ENCODE data around the gene FBXL16.

Gene FBXL16

GRCh38 chr16:726438-727290 lies 21.1 kb upstream of the FBXL16 start, which contains the start of the genes CCDC78 and HAGHL:
Gene CCDC78 (minus strand): TSS chr16:726443. CDS start chr16:726367, 76 bp downstream.
Gene HAGHL (plus strand): TSS chr16:727106. CDS start chr16:727510, 404 bp downstream.
- no peak for DNase-seq (ENCODE audit: low spot score)
- Histone ChIP-seq H3K9ac (ENCODE audit: low read depth, low read length, poor library complexity) (peak within 1 kb of the TSS; percentile 95), H2AFZ (ENCODE audit: low read length) (peak within 1 kb of the TSS; percentile 82), H3K4me1 (ENCODE audit: control insufficient read depth in 2 of 2, insufficient read depth in 1 of 2, low read depth in 1 of 2, low read length in 2 of 2) (peaks cover 12% of the 10 kb centered on the region in 2 donors), H2BK5ac (ENCODE audit: low read length) (peak within 1 kb of the TSS; percentile 82), H2BK12ac (ENCODE audit: low read length) (peak within 1 kb of the TSS; percentile 95), H3K23ac (ENCODE audit: low read depth, low read length, poor library complexity) (peak within 1 kb of the TSS; percentile 99), H3K4ac (ENCODE audit: low read length) (peak within 1 kb of the TSS; percentile 76), H3K9me3 (replicated peaks in 1 of 2; ENCODE audit: control insufficient read depth in 2 of 2, insufficient read depth in 1 of 2, low read depth in 1 of 2, low read length in 2 of 2) (no peaks in the 10 kb centered on the region), H2BK15ac (ENCODE audit: low read length) (peak within 1 kb of the TSS; percentile 94), H3K79me1 (ENCODE audit: low read depth, low read length) (peaks cover 8% of the 10 kb centered on the region), H3K27me3 (ENCODE audit: control insufficient read depth in 3 of 3, insufficient read depth in 3 of 3, low read depth in 1 of 3, low read length in 3 of 3) (peaks cover 0 to 16% (median 0%) of the 10 kb centered on the region in 3 experiments), H2AK5ac (ENCODE audit: low read depth, low read length) (peak within 1 kb of the TSS; percentile 99), H2BK120ac (ENCODE audit: low read depth, low read length) (peak within 1 kb of the TSS; percentile 83), H4K8ac (ENCODE audit: low read depth, low read length) (peak within 1 kb of the TSS; percentile 72), H3K27ac (replicated peaks; ENCODE audit: low read length) (peak within 1 kb of the TSS; percentile 16), H4K91ac (ENCODE audit: low read depth, low read length, poor library complexity) (peak within 1 kb of the TSS; percentile 53), H3K4me3 (ENCODE audit: low read length in 2 of 2) (peak within 1 kb of the TSS; percentile 45 to 81), H3K36me3 (replicated peaks in 1 of 2; ENCODE audit: control insufficient read depth in 2 of 2, insufficient read depth in 2 of 2, low read length in 2 of 2) (peaks cover 7 to 9% of the 10 kb centered on the region in 2 donors), H3K4me2 (ENCODE audit: insufficient read depth, low read length, poor library complexity, severe bottlenecking) (peak within 1 kb of the TSS; percentile 97), H3K18ac (ENCODE audit: low read length) (peak within 1 kb of the TSS; percentile 97), H3K14ac (ENCODE audit: low read length) (peak within 1 kb of the TSS; percentile 99)
- WGBS, 2 donors (ENCODE audit: extremely low coverage in 2 of 2, insufficient read length in 2 of 2, insufficient replicate concordance in 1 of 2) = no CpG with 5 or more reads among the region's 88 CpGs

- no peak overlapping the region for H2BK5ac ChIP-seq (ENCODE audit: low read length)
- H2BK15ac ChIP-seq (ENCODE audit: low read length) = peak overlapping the region; percentile 1
- H3K9me3 ChIP-seq (replicated peaks in 1 of 2; ENCODE audit: control insufficient read depth in 2 of 2, insufficient read depth in 1 of 2, low read depth in 1 of 2, low read length in 2 of 2) = no peaks in the 10 kb centered on the region
- H3K9ac ChIP-seq (ENCODE audit: low read depth, low read length, poor library complexity) = peak overlapping the region; percentile 79
- no CpG with 5 or more reads among the region's 9 CpGs for WGBS, 2 donors (ENCODE audit: extremely low coverage in 2 of 2, insufficient read length in 2 of 2, insufficient replicate concordance in 1 of 2)
- H3K4me1 ChIP-seq (ENCODE audit: control insufficient read depth in 2 of 2, insufficient read depth in 1 of 2, low read depth in 1 of 2, low read length in 2 of 2) = peaks cover 14 to 15% of the 10 kb centered on the region in 2 donors
- peak overlapping the region; percentile 57 for H3K4ac ChIP-seq (ENCODE audit: low read length)
- H4K91ac ChIP-seq (ENCODE audit: low read depth, low read length, poor library complexity) = no peak overlapping the region
- peak overlapping the region; percentile 97 for H3K18ac ChIP-seq (ENCODE audit: low read length)
- peak overlapping the region; percentile 25 for H3K23ac ChIP-seq (ENCODE audit: low read depth, low read length, poor library complexity)
- no peak overlapping the region for H3K4me3 ChIP-seq (ENCODE audit: low read length in 2 of 2)
- H2AK5ac ChIP-seq (ENCODE audit: low read depth, low read length) = peak overlapping the region; percentile 88
- peaks cover 4 to 7% of the 10 kb centered on the region in 2 donors for H3K36me3 ChIP-seq (replicated peaks in 1 of 2; ENCODE audit: control insufficient read depth in 2 of 2, insufficient read depth in 2 of 2, low read length in 2 of 2)
- peaks cover 0 to 16% (median 0%) of the 10 kb centered on the region in 3 experiments for H3K27me3 ChIP-seq (ENCODE audit: control insufficient read depth in 3 of 3, insufficient read depth in 3 of 3, low read depth in 1 of 3, low read length in 3 of 3)
- no peak for DNase-seq (ENCODE audit: low spot score)
- peak overlapping the region; percentile 58 for H3K14ac ChIP-seq (ENCODE audit: low read length)
- peaks cover 5% of the 10 kb centered on the region for H3K79me1 ChIP-seq (ENCODE audit: low read depth, low read length)
- no peak overlapping the region for H2BK12ac ChIP-seq (ENCODE audit: low read length)
- H2AFZ ChIP-seq (ENCODE audit: low read length) = no peak overlapping the region
- peak overlapping the region; percentile 16 for H3K27ac ChIP-seq (replicated peaks; ENCODE audit: low read length)
- no peak overlapping the region for H3K4me2 ChIP-seq (ENCODE audit: insufficient read depth, low read length, poor library complexity, severe bottlenecking)
- peak overlapping the region; percentile 83 for H2BK120ac ChIP-seq (ENCODE audit: low read depth, low read length)
- H4K8ac ChIP-seq (ENCODE audit: low read depth, low read length) = no peak overlapping the region
Observed at GRCh38 chr16:726188-726437, 20.5 kb upstream of the FBXL16 start.

GRCh38 chr16:725463-726187 lies 20.0 kb upstream of the FBXL16 start:
- peak overlapping the region; percentile 25 for H3K23ac ChIP-seq (ENCODE audit: low read depth, low read length, poor library complexity)
- no peak overlapping the region for H2BK120ac ChIP-seq (ENCODE audit: low read depth, low read length)
- peak overlapping the region; percentile 53 for H4K91ac ChIP-seq (ENCODE audit: low read depth, low read length, poor library complexity)
- H3K9ac ChIP-seq (ENCODE audit: low read depth, low read length, poor library complexity) = no peak overlapping the region
- peak overlapping the region; percentile 4 for H3K18ac ChIP-seq (ENCODE audit: low read length)
- peaks cover 0 to 16% (median 0%) of the 10 kb centered on the region in 3 experiments for H3K27me3 ChIP-seq (ENCODE audit: control insufficient read depth in 3 of 3, insufficient read depth in 3 of 3, low read depth in 1 of 3, low read length in 3 of 3)
- H2BK15ac ChIP-seq (ENCODE audit: low read length) = peak overlapping the region; percentile 1
- peak overlapping the region; percentile 0 for H2AK5ac ChIP-seq (ENCODE audit: low read depth, low read length)
- peaks cover 2 to 7% of the 10 kb centered on the region in 2 donors for H3K36me3 ChIP-seq (replicated peaks in 1 of 2; ENCODE audit: control insufficient read depth in 2 of 2, insufficient read depth in 2 of 2, low read length in 2 of 2)
- H3K79me1 ChIP-seq (ENCODE audit: low read depth, low read length) = peaks cover 8% of the 10 kb centered on the region
- peak overlapping the region; percentile 23 for H4K8ac ChIP-seq (ENCODE audit: low read depth, low read length)
- no peak for DNase-seq (ENCODE audit: low spot score)
- peak overlapping the region; percentile 29 for H2BK5ac ChIP-seq (ENCODE audit: low read length)
- H3K4ac ChIP-seq (ENCODE audit: low read length) = peak overlapping the region; percentile 41
- H3K4me2 ChIP-seq (ENCODE audit: insufficient read depth, low read length, poor library complexity, severe bottlenecking) = no peak overlapping the region
- no CpG with 5 or more reads among the region's 23 CpGs for WGBS, 2 donors (ENCODE audit: extremely low coverage in 2 of 2, insufficient read length in 2 of 2, insufficient replicate concordance in 1 of 2)
- peak overlapping the region in 1 of 2 donors; percentile 28 for H3K4me3 ChIP-seq (ENCODE audit: low read length in 2 of 2)
- H3K27ac ChIP-seq (replicated peaks; ENCODE audit: low read length) = no peak overlapping the region
- H2BK12ac ChIP-seq (ENCODE audit: low read length) = peak overlapping the region; percentile 58
- peaks cover 14 to 15% of the 10 kb centered on the region in 2 donors for H3K4me1 ChIP-seq (ENCODE audit: control insufficient read depth in 2 of 2, insufficient read depth in 1 of 2, low read depth in 1 of 2, low read length in 2 of 2)
- no peak overlapping the region for H2AFZ ChIP-seq (ENCODE audit: low read length)
- no peaks in the 10 kb centered on the region for H3K9me3 ChIP-seq (replicated peaks in 1 of 2; ENCODE audit: control insufficient read depth in 2 of 2, insufficient read depth in 1 of 2, low read depth in 1 of 2, low read length in 2 of 2)
- H3K14ac ChIP-seq (ENCODE audit: low read length) = no peak overlapping the region

- no peak overlapping the region for H3K9ac ChIP-seq (ENCODE audit: low read depth, low read length, poor library complexity)
- peaks cover 10% of the 10 kb centered on the region for H3K79me1 ChIP-seq (ENCODE audit: low read depth, low read length)
- H3K27ac ChIP-seq (replicated peaks; ENCODE audit: low read length) = no peak overlapping the region
- H2BK12ac ChIP-seq (ENCODE audit: low read length) = peak overlapping the region; percentile 30
- H2AFZ ChIP-seq (ENCODE audit: low read length) = no peak overlapping the region
- no peak overlapping the region for H3K14ac ChIP-seq (ENCODE audit: low read length)
- peak overlapping the region; percentile 92 for H2AK5ac ChIP-seq (ENCODE audit: low read depth, low read length)
- no peak overlapping the region for H3K4me3 ChIP-seq (ENCODE audit: low read length in 2 of 2)
- peaks cover 2 to 4% of the 10 kb centered on the region in 2 donors for H3K36me3 ChIP-seq (replicated peaks in 1 of 2; ENCODE audit: control insufficient read depth in 2 of 2, insufficient read depth in 2 of 2, low read length in 2 of 2)
- H2BK5ac ChIP-seq (ENCODE audit: low read length) = peak overlapping the region; percentile 66
- H3K4ac ChIP-seq (ENCODE audit: low read length) = no peak overlapping the region
- no peak overlapping the region for H2BK120ac ChIP-seq (ENCODE audit: low read depth, low read length)
- H4K91ac ChIP-seq (ENCODE audit: low read depth, low read length, poor library complexity) = no peak overlapping the region
- peak overlapping the region; percentile 1 for H2BK15ac ChIP-seq (ENCODE audit: low read length)
- WGBS, 2 donors (ENCODE audit: extremely low coverage in 2 of 2, insufficient read length in 2 of 2, insufficient replicate concordance in 1 of 2) = no CpG with 5 or more reads among the region's 7 CpGs
- no peak overlapping the region for H3K4me2 ChIP-seq (ENCODE audit: insufficient read depth, low read length, poor library complexity, severe bottlenecking)
- no peak for DNase-seq (ENCODE audit: low spot score)
- H4K8ac ChIP-seq (ENCODE audit: low read depth, low read length) = peak overlapping the region; percentile 65
- H3K23ac ChIP-seq (ENCODE audit: low read depth, low read length, poor library complexity) = peak overlapping the region; percentile 80
- H3K9me3 ChIP-seq (replicated peaks in 1 of 2; ENCODE audit: control insufficient read depth in 2 of 2, insufficient read depth in 1 of 2, low read depth in 1 of 2, low read length in 2 of 2) = no peaks in the 10 kb centered on the region
- peaks cover 17 to 18% of the 10 kb centered on the region in 2 donors for H3K4me1 ChIP-seq (ENCODE audit: control insufficient read depth in 2 of 2, insufficient read depth in 1 of 2, low read depth in 1 of 2, low read length in 2 of 2)
- H3K27me3 ChIP-seq (ENCODE audit: control insufficient read depth in 3 of 3, insufficient read depth in 3 of 3, low read depth in 1 of 3, low read length in 3 of 3) = peaks cover 0 to 16% (median 0%) of the 10 kb centered on the region in 3 experiments
- peak overlapping the region; percentile 38 for H3K18ac ChIP-seq (ENCODE audit: low read length)
Observed at GRCh38 chr16:725041-725376, 19.4 kb upstream of the FBXL16 start.
